NB4 (cell line): ENCODE data around the gene KDF1.

Source experiments
- CTCF ChIP-seq: IDR thresholded peaks from one replicate; pipeline ENCODE4 v1.5.1; 2012; ENCODE audit warnings: low read depth, low read length
- POLR2A ChIP-seq: IDR thresholded peaks from 2 replicates; pipeline ENCODE4 v1.6.1; 2011; ENCODE audit warnings: mild to moderate bottlenecking; ENCODE audit not compliant: insufficient read length; ENCODE audit errors: extremely low read depth

DNA sequence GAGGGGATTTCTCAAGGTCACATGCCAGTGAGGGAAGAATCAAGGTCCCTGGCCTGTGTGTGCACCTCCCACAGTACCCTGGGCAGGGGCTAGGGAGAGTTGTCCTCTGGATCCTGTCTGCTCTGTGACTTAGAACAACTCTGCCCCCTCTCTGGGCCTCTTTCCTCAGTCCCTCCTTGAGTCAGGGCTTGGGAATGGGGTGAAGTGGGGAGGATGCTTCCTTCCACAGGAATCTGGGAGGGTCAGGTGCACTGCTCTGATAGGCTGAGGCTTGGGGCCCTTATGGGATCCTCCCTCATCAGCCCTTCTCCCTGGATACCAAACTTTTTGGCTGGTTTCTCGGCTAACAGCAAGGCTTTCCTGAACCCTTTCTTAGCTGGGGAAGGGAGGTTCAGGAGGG is 35.8 kb upstream of the KDF1 start:
- TF ChIP-seq CTCF (no peak), POLR2A (no peak)
